Measurements from ENCODE around the gene POMT1.
"Not testable (repeated sequence)": the region's sequence is repeated elsewhere in the genome, so short reads cannot be mapped to it uniquely, and the experiment has no call there.

The POMT1 gene

DNA sequence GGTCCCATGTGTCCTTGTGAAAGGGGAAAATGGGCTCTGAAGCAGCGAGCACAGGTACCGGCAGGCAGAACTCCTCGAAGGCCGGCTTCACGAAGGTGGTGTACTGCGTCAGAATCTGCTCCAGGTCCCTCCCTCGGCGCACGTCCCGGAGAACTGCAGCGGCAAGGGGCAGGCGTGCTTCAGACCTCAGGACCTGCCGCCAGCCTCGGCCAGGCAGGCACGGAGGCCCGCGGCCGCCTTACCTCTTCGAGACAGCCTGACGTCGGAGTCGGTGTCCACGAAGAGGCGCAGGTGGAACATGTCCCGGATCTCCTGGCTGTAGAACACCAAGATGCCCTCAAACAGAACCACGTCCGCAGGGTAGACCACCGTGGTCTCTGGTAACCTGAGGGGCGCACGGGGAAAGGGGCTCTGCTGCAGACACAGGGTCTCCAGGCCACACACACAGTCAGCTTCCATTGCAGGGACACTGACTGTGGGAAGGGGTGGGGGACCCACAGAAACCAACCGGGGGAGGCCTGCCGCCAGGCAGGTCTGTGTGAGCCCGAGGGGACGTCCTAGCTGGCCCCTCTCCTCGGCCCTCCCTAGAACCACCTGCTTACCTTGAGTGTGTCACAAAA lies 26.3 kb downstream of the POMT1 start:
- no peak for DNase-seq

DNA sequence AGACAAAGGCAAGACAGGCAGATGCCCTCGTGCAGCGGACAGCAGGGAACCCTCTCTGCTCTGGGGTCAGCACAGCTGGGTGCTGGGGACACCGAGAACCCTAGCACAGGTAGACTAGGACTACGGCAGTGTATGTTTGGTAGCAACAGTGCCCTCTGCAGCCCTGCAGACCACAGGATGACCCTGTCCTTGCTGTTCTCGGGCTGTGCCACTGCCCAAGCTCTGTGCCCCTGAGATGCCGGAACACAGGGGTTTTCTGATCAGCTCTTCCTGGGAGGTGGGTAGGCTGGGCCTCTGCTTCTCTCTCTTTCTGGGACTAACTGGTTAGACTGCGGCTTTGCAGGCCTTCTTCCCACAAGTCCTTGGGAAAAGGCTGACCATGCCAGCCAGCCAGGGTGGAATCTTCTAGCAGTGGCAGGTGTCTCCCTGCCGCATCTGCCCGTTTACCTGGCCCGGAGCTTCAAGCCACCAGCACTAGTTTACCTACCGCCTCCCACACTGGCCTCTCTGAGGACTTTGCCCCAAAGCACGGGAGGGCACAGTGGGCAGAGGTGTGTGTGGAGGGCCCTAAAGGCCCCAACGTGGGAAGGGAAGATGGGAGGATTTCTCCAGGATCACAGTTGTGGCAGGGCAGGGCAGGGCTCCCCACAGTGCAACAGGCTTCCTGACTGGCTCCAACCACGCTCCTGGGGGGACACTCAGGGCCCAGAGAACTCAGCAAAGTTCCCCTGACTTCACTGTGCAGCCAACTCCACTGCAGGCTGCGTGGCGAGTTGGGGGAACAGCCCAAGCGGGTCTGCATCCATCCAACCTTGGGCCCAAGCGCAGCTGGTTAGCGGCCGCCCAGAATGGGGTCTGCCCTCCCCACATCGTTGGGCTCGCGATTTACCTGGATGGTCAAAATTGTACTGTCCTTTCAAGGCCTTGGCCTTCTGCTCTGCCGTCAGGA lies 27.2 kb downstream of the POMT1 start:
- no peak for DNase-seq

DNA sequence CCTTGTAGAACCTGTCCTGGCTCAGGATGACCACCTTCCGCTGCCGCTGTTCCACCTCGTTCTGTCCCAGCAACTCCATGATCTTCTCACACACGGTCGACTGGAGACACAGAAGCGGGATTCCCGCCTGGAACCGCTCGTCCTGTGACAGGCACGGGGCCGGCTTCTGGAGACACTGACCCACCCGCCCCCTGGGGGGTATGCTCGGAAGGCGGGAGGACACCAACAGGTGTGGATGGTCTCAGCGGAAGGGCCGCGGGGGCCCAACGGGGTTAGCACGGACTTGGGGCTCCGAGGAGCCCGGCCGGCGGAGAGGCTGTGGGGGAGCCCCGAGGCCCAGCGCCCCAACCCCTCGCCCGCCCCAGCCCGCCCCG lies 27.8 kb downstream of the POMT1 start:
- peak; percentile 21 for DNase-seq

DNA sequence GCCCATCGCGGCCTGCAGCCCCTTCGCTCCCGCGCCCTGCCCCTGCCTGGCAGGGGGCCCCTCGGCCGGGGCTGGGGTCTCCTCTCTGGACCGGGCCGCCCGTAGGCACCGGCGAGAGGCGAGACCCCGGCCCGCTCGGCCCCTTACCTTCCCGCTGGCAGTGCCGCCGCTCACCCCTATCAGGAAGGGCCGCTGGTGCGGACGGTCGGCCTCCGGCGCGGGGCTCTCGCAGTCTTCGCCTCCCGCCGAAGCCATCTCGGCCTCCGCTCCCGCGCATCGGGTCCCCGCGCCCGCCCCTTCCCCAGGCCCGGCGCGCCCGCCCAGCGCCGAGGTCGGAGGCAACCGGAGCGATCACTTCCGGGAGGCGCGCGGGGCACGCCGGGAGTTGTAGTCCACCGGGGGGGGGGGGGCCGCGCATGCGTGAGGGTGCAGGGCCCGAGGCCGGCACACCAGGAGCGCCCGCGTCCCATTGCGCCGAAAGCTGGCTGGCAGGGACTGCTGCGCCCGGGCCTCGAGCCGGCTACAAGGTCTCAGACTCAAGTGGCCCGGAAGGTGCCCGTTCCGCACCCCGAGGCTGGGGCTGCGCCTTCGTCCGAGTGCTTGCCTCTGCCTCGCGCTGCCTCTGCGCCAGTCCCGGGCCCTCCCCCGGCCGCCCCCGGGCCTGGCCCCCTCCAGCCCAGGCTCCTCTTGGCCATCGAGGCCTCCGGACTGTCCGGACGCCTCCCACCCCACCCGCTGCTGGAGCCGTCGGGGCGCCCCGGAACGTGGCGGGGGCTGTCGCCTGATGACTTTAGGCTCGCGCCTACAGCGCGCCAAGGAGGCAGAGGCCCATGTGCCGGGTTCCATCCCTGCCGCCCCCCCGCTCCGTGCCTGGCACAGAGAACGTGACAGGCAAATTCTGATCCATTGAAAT lies 28.5 kb downstream of the POMT1 start, which contains the start of gene UCK1:
Gene UCK1 (minus strand): TSS at position 344 of the 913 bp plus-strand sequence. CDS start 89 bp downstream, at position 255.
- DNase-seq = peak; percentile 88

GRCh38 chr9:131534721-131535237 lies 32.1 kb downstream of the POMT1 start:
- DNase-seq = peak; percentile 62

DNA sequence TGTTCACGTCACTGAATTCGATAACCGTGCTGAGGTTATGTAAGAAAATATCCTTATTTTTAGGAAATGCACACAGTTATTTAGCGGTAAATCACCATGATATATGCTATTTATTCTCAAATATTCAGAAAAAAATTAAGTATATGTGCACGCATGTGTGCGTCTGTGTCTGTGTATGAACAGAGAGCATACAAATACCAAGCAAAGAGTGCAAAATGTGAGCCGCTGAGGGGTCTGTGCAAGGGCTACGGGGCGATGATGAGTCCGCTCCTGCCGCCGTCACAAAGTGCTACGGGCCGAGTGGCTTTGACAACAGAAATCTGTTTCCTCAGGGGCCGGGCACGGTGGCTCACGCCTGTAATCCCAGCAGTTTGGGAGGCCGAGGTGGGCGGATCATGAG lies 35.2 kb downstream of the POMT1 start:
- no peak for DNase-seq

- DNase-seq = no peak
Observed at GRCh38 chr9:131539223-131539923, 36.7 kb downstream of the POMT1 start.

DNA sequence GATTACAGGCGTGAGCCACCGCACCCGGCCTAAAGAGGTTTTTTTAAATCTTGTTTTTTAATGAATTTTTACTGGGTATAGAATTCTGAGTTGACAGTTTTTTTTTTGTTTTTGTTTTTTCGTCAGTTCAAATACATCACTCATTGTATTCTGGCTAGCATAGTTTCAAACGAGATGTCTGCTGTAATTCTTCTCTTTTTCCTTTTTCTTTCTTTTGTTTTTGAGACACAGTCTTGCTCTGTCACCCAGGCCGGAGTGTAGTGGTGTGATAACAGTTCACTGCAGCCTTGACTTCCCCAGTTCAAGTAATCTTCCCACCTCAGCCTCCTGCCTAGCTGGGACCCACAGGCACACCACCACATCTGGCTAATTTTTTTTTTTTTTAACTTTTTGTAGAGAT lies 40.4 kb downstream of the POMT1 start:
- DNase-seq = peak; percentile 21

DNA sequence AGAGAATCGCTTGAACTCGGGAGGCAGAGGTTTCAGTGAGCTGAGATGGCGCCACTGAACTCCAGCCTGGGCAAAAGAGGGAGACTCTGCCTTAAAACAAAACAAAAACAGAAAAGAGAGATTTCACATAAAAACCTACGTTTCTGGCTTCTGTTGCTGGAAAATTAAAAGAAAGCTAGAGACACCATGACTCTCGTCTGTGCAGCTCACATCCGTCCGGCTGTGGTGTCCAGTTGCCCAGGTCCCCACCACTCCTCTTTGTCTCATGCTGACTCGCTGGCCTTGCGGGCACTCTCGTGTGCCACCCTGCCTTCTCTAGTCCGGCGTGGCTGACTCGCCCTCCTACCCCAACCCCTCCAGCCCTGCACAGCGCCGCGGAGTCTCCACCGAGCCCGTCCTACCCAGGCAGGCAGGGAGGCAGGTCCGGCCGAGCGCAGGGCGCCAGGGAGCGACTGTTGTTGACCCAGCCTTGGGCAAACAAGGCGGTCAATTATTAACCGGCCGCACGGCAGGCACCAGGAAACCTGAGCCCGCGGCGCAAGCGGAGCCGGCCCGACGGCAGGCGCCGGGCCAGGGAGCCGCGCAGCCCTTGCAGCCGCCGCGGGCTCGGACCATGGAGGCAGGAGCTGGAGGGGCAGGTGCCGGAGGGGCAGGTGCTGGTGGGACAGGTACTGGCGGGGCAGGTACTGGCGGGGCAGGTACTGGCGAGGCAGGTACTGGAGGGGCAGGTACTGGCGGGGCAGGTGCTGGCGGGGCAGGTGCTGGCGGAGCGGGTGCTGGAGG lies 42.5 kb downstream of the POMT1 start, which contains the start of gene PRRT1B:
Gene PRRT1B (plus strand): TSS at position 521 of the 783 bp plus-strand sequence. CDS start 93 bp downstream, at position 614.
- DNase-seq = no peak

- no peak for DNase-seq
Observed at GRCh38 chr9:131545786-131546335, 43.1 kb downstream of the POMT1 start.

- DNase-seq = no peak
Observed at GRCh38 chr9:131546336-131547084, 43.8 kb downstream of the POMT1 start.

GRCh38 chr9:131549186-131549585 lies 46.5 kb downstream of the POMT1 start:
- DNase-seq = not testable (repeated sequence)

GRCh38 chr9:131550465-131550864 lies 47.7 kb downstream of the POMT1 start:
- DNase-seq = not testable (repeated sequence)

GRCh38 chr9:131552030-131552429 lies 49.3 kb downstream of the POMT1 start:
- DNase-seq = peak; percentile 2

- no peak for DNase-seq
Observed at GRCh38 chr9:131554087-131554842, 51.5 kb downstream of the POMT1 start.

DNA sequence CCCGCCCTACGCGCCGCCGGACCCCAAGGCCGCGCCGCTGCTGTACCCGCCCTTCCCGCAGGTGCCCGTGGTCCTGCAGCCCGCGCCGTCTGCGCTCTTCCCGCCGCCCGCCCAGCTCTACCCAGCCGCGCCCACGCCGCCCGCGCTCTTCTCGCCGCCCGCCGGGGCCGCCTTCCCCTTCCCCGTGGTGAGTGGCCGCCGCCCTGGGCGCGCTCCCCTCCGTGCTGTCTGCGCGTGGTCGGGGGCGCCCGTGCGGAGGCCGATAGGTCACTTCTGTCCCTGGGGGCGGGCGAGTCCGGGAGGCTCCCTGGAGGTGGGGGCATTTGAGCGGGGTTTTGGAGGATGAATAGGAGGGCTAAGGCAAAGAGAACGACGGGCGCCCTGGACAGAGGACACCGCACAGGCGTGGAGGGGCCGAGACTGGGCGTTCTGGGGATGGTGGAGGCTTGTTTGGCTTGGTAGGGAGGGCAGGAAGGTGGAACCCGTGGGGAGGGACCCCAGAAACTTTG lies 52.2 kb downstream of the POMT1 start:
- DNase-seq = no peak

GRCh38 chr9:131555841-131556673 lies 53.3 kb downstream of the POMT1 start:
- DNase-seq = no peak

All from OCI-M1 (cell line).